ENCODE data around the gene KCTD10.
"Not testable (repeated sequence)": the region's sequence is repeated elsewhere in the genome, so short reads cannot be mapped to it uniquely, and the experiment has no call there.

KCTD10 gene

GRCh38 chr12:109423392-109423791 is 53.7 kb downstream of the KCTD10 start:
- no peak for DNase-seq (ENCODE audit: extremely low read depth in 1 of 2, low read depth in 1 of 2)

GRCh38 chr12:109422251-109422650 is 54.8 kb downstream of the KCTD10 start:
- no peak for DNase-seq (ENCODE audit: extremely low read depth in 1 of 2, low read depth in 1 of 2)

DNA sequence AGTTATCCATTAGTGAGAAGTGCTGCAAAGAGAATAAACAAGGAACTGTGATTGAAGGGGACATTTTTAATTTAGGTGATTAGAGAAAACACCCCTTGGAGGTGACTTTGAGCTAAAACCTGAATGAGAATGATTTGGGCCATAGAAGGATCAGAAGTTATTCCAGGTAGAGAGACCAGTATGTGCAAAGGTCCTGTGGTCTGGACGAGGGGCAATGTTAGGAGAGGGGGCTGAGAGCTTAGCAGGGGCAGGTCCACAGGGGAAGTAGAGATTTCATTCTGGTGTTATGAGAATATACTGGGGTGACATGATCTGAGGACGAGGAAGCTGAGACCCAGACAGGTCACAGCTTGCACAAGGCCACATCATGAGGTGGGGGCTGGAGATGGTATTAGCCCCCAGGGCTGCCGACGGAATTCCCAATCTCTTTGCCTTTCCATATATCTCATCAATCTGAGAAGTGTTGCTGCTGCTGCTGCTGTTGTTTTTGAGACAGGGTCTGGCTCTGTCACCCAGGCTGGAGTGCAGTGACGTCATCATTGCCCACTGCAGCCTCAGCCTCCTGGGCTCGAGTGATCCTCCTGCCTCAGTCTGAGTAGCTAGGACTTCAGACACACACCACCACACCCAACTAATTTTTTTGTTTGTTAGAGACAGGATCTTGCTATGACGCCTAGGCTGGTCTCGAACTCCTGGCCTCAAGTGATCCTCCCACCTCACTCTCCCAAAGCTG is 55.6 kb downstream of the KCTD10 start:
- DNase-seq (ENCODE audit: extremely low read depth in 1 of 2, low read depth in 1 of 2): no peak

- DNase-seq (ENCODE audit: extremely low read depth in 1 of 2, low read depth in 1 of 2): no peak
These were observed 58.1 kb downstream of the KCTD10 start for GRCh38 chr12:109418848-109419480.

DNA sequence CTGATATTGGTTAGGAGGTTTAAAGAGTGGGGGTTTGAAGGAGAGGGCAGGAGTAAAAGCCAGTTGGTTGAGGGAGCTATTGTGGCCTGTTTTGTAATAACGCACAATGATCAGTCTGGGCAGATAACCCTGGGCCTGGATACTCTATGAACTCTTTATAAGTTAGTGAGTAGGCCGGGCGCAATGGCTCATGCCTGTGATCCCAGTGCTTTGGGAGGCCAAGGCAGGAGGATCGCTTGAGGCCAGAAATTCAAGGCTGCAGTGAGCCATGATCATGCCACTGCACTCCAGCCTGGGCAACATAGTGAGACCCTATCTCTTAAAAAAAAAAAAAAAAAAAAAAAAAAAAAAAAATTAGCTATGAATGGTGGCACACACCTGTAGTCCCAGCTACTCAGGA is 71.0 kb downstream of the KCTD10 start:
- not testable (repeated sequence) for DNase-seq (ENCODE audit: extremely low read depth in 1 of 2, low read depth in 1 of 2)

DNA sequence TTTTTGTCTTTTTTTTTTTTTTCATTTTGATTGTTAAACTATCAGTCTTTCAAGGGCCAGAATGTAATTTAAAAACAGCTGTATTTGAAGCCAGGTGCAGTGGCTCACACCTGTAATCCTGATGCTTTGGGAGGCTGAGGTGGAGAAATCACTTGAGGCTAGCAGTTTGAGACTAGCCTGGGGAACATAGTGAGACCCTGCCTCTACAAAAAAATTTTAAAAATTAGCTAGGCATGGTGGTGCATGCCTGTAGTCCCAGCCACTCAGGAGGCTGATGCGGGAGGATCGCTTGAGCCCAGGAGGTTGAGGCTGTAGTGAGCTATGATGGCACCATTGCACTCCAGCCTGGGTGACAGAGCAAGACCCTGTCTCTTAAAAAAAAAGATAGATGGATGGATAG is 72.3 kb downstream of the KCTD10 start:
- DNase-seq (ENCODE audit: extremely low read depth in 1 of 2, low read depth in 1 of 2): not testable (repeated sequence)

All from activated CD8-positive, alpha-beta memory T cell treated with anti-CD3 and anti-CD28 coated beads for 1 hour (primary cell).